Measurements from ENCODE around the gene SSC5D. TPM values are rescaled to one million over a fixed set of nuclear protein-coding genes. Genes with fewer than 3 reads are reported as not detected.

The SSC5D gene
- polyA plus RNA-seq, 1 donor, result 4.0 TPM

DNA sequence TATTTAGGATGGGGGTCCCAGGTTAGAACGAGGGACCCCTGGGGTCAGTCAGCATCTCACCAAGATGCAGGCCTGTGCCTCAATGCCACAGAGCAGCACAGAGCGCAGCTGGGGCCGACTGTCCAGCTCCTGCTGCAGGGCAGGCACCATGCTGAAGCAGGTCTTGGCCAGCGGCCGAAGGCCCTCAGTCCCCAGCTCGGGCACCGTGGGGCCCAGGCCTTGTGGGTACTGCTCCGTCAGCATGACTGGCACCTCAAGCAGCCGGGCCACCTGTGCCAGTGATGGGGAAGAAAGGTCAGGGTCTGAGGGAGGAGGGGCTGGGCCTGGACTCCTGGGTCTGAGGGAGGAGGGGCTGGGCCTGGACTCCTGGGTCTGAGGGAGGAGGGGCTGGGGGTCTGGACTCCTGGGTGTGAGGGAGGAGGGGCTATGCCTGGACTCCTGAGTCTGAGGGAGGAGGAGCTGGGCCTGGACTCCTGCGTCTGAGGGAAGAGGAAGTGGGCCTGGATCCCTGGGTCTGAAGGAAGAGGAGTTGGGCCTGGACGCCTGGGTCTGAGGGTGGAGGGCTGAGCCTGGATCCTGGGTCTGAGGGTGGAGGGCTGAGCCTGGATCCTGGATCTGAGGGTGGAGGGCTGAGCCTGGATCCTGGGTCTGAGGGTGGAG, 32.5 kb upstream of the SSC5D start:
- DNase-seq, result no peak
- H3K27ac ChIP-seq (ENCODE audit: low read length), result no peak overlapping the region

DNA sequence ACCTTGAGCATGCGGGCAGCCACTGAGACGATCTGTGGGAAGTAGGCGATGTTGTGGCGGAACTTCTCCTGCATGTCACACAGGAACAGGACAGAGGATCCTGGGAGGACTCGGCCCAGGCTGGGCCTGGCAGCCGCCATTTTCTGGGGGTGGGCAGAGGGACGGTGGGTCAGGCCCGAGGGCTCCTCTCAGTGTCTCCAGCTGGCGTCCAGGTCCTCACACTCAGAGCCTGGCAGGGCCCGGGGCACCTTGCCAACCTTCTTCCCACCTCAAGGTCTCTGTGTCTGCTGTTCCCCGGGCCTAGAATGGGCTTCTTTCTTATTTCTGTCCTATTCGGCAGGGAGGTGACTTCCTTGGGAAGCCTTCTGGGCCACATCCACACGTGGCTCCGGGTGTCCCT, 31.9 kb upstream of the SSC5D start:
- H3K9me3 ChIP-seq (ENCODE audit: control insufficient read depth, low read depth, low read length), result peaks cover 3% of the 10 kb centered on the region
- no peak overlapping the region for H3K4me3 ChIP-seq (ENCODE audit: low read length)
- DNase-seq, result no peak
- H3K4me1 ChIP-seq (ENCODE audit: control insufficient read depth, insufficient read depth, low read length), result peaks cover 28% of the 10 kb centered on the region
- no CpG with 5 or more reads among the region's 14 CpGs for WGBS (ENCODE audit: insufficient coverage, low lambda C conversion rate)
- H3K27ac ChIP-seq (ENCODE audit: low read length), result no peak overlapping the region
- H3K36me3 ChIP-seq (ENCODE audit: control insufficient read depth, insufficient read depth, low read length), result peaks cover 11% of the 10 kb centered on the region
- peaks cover 16% of the 10 kb centered on the region for H3K27me3 ChIP-seq (ENCODE audit: control insufficient read depth, insufficient read depth, low read length)

More for the DNA sequence above, 32.5 kb upstream of the SSC5D start:
- H3K27me3 ChIP-seq (ENCODE audit: control insufficient read depth, insufficient read depth, low read length), result peaks cover 21% of the 10 kb centered on the region
- H3K4me1 ChIP-seq (ENCODE audit: control insufficient read depth, insufficient read depth, low read length), result peaks cover 21% of the 10 kb centered on the region
- H3K4me3 ChIP-seq (ENCODE audit: low read length), result no peak overlapping the region
- H3K36me3 ChIP-seq (ENCODE audit: control insufficient read depth, insufficient read depth, low read length), result peaks cover 11% of the 10 kb centered on the region
- peaks cover 3% of the 10 kb centered on the region for H3K9me3 ChIP-seq (ENCODE audit: control insufficient read depth, low read depth, low read length)
- WGBS (ENCODE audit: insufficient coverage, low lambda C conversion rate), result no CpG with 5 or more reads among the region's 11 CpGs

DNA sequence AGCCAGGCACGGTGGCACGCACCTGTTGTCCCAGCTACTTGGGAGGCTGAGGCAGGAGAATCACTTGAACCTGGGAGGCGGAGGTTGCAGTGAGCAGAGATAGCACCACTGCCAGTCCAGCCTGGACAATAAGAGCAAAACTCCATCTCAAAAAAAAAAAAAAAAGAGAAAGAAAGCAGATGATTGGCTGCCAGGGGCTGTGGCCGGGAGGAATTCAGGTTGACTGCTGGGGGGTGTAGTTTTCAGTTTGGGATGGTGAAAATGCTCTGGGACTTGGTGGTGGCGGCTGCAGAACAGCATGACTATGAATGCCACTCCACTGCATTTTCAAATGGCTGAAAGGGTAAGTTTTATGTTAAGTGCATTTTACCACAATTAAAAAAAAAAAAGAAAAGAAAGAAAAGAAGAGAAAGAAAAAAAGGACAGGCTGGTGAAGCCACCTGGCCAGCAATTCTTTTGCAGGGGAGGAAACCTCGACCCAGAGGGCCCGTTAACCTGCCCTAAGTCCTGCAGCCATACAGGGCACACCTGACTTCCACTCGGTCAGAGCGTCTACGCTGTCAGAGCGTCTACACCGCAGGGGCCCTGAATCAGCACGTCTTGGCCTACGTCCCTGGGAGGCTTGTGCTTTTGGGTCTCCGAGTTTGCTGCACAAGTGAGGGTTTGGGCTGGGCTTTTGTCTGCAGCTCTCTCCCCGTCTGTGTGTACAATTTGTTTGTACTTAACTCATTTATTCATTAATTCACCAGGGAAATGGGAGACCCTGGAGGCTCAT, 30.4 kb upstream of the SSC5D start:
- peaks cover 4% of the 10 kb centered on the region for H3K27me3 ChIP-seq (ENCODE audit: control insufficient read depth, insufficient read depth, low read length)
- H3K4me3 ChIP-seq (ENCODE audit: low read length), result no peak overlapping the region
- H3K27ac ChIP-seq (ENCODE audit: low read length), result no peak overlapping the region
- DNase-seq, result no peak
- H3K4me1 ChIP-seq (ENCODE audit: control insufficient read depth, insufficient read depth, low read length), result peaks cover 34% of the 10 kb centered on the region
- no CpG with 5 or more reads among the region's 16 CpGs for WGBS (ENCODE audit: insufficient coverage, low lambda C conversion rate)
- H3K36me3 ChIP-seq (ENCODE audit: control insufficient read depth, insufficient read depth, low read length), result peaks cover 11% of the 10 kb centered on the region
- H3K9me3 ChIP-seq (ENCODE audit: control insufficient read depth, low read depth, low read length), result no peaks in the 10 kb centered on the region

DNA sequence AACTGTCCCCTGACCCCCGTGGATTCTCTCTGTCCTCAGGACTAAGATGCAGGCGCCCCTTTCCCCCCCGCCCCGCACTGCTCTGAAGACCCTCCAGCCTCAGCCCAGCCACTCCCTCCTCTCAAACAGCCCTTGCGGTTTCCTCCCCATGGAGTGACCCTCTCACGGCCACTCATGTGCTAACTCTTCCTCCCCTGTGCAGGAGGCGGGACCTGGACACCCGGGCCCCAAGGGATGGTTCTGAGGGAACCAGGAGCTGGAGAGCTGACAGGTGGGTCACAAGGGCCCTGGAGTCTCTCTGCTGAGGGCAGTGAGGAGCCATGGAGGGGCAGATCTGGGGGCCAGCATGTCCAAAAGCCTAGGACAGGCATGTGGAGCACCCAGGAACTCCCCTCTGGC, 28.7 kb upstream of the SSC5D start:
- H3K36me3 ChIP-seq (ENCODE audit: control insufficient read depth, insufficient read depth, low read length), result peaks cover 7% of the 10 kb centered on the region
- H3K4me1 ChIP-seq (ENCODE audit: control insufficient read depth, insufficient read depth, low read length), result peaks cover 27% of the 10 kb centered on the region
- DNase-seq, result no peak
- peak overlapping the region; percentile 93 for H3K27ac ChIP-seq (ENCODE audit: low read length)
- H3K27me3 ChIP-seq (ENCODE audit: control insufficient read depth, insufficient read depth, low read length), result peaks cover 6% of the 10 kb centered on the region
- H3K9me3 ChIP-seq (ENCODE audit: control insufficient read depth, low read depth, low read length), result no peaks in the 10 kb centered on the region
- WGBS (ENCODE audit: insufficient coverage, low lambda C conversion rate), result no CpG with 5 or more reads among the region's 8 CpGs
- H3K4me3 ChIP-seq (ENCODE audit: low read length), result no peak overlapping the region

DNA sequence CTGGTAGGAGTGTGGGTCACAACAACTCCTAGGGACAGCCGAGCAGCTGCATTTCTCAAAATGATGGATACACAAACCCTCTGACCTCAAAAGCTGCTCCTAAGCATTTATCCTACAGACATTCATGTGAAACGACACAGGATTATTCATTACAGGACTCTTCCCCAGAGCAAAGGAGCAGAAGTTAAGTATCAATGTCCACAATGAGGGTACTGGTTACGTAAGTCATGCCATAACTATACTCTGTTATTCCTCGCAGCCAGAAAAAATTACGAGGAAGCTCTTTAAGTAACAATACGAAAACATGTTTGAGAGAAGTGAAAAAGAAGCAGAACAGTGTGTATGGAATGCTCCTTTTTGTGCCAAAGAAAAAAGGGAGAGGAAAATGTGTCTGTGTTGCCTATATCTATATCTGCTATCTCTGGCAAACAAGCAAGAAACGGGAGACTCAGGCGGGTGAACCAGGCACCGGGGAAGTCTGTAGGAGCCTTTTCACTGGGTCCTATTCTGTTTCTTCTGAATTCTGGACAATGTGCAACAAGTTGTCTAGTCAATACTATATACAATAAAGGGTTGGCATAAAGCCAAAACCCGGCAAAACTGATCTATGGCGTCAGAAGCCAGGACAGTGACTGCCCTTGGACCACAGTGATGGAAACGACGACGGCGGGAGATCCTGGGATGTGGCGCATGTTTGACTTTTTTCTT, 28.1 kb upstream of the SSC5D start:
- Histone ChIP-seq H3K36me3 (ENCODE audit: control insufficient read depth, insufficient read depth, low read length) (peaks cover 7% of the 10 kb centered on the region), H3K9me3 (ENCODE audit: control insufficient read depth, low read depth, low read length) (no peaks in the 10 kb centered on the region), H3K4me3 (ENCODE audit: low read length) (peak overlapping the region; percentile 80), H3K27ac (ENCODE audit: low read length) (peak overlapping the region; percentile 93), H3K27me3 (ENCODE audit: control insufficient read depth, insufficient read depth, low read length) (peaks cover 6% of the 10 kb centered on the region), H3K4me1 (ENCODE audit: control insufficient read depth, insufficient read depth, low read length) (peaks cover 27% of the 10 kb centered on the region)
- DNase-seq, result peak; percentile 52 to 71
- WGBS (ENCODE audit: insufficient coverage, low lambda C conversion rate), result 11% methylated on average over 5 of the region's 16 CpGs

DNA sequence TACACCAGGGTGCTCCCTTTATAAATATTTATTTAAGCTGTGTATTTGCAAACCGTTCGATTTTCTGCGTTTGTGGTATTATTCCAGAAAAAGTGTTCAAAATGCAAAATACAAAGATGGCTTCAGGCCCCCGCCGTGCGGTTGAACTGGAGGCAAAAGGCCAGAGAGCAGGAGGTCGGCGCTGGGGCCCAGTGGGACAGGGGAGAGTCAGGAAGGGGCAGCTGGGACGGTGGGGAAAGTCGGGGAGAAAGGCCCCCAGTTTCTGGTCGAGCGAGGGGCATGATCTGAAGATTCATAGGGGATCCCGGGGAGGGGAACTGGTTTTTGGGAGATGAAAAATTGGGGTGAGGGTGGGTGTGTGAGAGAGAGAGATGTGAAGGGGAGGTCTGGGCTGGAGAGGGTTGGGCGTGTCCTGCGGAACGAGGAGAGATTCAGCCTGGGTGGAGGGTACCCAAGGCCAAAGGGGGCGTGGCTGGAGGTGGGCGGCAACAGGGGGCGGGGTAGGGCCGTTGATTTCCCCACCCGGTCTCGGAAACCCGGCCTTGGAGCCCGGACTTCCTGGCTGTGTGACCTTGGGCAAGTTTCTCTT, 27.5 kb upstream of the SSC5D start:
- no peaks in the 10 kb centered on the region for H3K9me3 ChIP-seq (ENCODE audit: control insufficient read depth, low read depth, low read length)
- WGBS (ENCODE audit: insufficient coverage, low lambda C conversion rate), result no CpG with 5 or more reads among the region's 24 CpGs

DNA sequence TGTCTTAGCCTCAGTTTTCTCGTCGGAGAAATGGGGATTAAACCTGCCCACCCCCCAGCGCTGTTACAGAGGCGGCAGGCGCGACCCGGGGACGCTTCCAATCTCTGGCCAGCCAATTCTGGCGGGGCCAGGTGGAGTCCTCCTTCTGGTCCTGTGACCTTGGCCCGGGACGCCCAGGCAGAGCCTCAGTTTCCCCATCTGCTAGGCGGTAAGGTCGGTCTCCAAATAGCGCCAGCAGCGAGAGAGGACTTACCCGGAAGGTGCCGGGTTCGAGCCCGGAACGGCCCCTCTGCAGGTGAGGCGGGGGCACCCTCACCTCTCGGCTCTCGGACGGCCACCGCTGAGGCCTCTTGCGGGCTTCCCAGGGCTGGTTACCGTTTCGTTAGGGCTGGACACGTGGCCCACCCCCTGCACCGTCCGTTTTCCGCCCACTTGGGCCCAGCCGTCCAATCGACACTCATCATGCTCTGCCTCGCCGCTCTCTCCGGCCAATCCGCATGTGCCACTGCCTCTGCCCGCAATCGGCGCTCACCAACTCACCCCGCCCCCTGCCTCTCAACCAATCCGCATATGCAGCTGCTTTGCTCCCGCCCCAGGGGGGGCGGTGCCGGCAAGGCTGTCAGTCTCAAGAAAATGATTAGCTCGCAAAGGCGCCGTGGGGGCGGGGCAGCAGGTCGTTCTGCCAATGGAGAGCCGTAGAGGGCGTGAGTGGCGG, 26.8 kb upstream of the SSC5D start, which contains the start of gene ISOC2:
TSS of gene ISOC2 (minus strand) at position 384 of the 715 bp plus-strand sequence. CDS start 5,156 bp downstream, outside the sequence.
- no CpG with 5 or more reads among the region's 54 CpGs for WGBS (ENCODE audit: insufficient coverage, low lambda C conversion rate)
- peak within 1 kb of the TSS; percentile 80 for H3K4me3 ChIP-seq (ENCODE audit: low read length)
- H3K27ac ChIP-seq (ENCODE audit: low read length), result peak within 1 kb of the TSS; percentile 93
- H3K27me3 ChIP-seq (ENCODE audit: control insufficient read depth, insufficient read depth, low read length), result peaks cover 6% of the 10 kb centered on the region
- no peaks in the 10 kb centered on the region for H3K9me3 ChIP-seq (ENCODE audit: control insufficient read depth, low read depth, low read length)
- peaks cover 27% of the 10 kb centered on the region for H3K4me1 ChIP-seq (ENCODE audit: control insufficient read depth, insufficient read depth, low read length)
- H3K36me3 ChIP-seq (ENCODE audit: control insufficient read depth, insufficient read depth, low read length), result peaks cover 2% of the 10 kb centered on the region
- peak; percentile 100 for DNase-seq

More for the DNA sequence above, 27.5 kb upstream of the SSC5D start:
- H3K36me3 ChIP-seq (ENCODE audit: control insufficient read depth, insufficient read depth, low read length), result peaks cover 4% of the 10 kb centered on the region
- peaks cover 27% of the 10 kb centered on the region for H3K4me1 ChIP-seq (ENCODE audit: control insufficient read depth, insufficient read depth, low read length)
- peak; percentile 77 for DNase-seq
- peaks cover 6% of the 10 kb centered on the region for H3K27me3 ChIP-seq (ENCODE audit: control insufficient read depth, insufficient read depth, low read length)
- H3K27ac ChIP-seq (ENCODE audit: low read length), result peak overlapping the region; percentile 93
- H3K4me3 ChIP-seq (ENCODE audit: low read length), result peak overlapping the region; percentile 80

DNA sequence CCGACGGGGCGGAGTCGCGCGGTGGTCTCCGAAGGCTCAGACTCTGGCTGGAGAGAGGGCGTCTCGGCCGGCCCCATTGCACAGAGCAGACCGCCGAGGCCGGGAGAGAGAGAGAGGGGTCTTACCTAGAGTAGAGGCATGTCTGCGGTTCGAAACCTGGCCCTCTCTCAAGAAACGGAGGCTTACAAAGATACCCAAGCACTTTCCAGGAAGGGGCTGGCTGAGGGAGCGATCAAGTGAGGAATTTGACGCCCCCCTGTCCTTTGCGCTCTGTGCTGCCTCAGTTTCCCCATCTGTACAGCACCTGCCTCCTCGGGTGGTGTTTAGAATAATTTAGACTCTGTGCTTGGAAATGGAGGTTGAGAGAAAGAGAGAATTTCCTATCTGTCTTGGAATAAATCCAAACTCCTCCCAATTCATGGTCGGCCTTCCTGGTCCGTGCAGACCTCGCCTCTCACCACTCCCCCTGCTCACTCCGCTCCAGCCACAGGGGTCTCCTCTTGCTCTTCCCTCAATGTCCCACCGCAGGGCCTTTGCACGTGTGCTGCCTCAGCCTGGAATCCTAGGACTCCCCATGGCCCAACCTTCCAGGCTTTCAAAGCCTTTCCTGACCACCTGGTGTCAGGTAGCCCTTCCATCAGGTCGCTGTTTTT, 26.1 kb upstream of the SSC5D start:
- DNase-seq, result peak in 1 of 2 donors; percentile 52
- H3K27me3 ChIP-seq (ENCODE audit: control insufficient read depth, insufficient read depth, low read length), result peaks cover 6% of the 10 kb centered on the region
- WGBS (ENCODE audit: insufficient coverage, low lambda C conversion rate), result 50% methylated on average over 1 of the region's 27 CpGs
- peak overlapping the region; percentile 49 for H3K27ac ChIP-seq (ENCODE audit: low read length)
- H3K4me1 ChIP-seq (ENCODE audit: control insufficient read depth, insufficient read depth, low read length), result peaks cover 27% of the 10 kb centered on the region
- H3K9me3 ChIP-seq (ENCODE audit: control insufficient read depth, low read depth, low read length), result no peaks in the 10 kb centered on the region
- H3K4me3 ChIP-seq (ENCODE audit: low read length), result peak overlapping the region; percentile 62
- H3K36me3 ChIP-seq (ENCODE audit: control insufficient read depth, insufficient read depth, low read length), result no peaks in the 10 kb centered on the region

DNA sequence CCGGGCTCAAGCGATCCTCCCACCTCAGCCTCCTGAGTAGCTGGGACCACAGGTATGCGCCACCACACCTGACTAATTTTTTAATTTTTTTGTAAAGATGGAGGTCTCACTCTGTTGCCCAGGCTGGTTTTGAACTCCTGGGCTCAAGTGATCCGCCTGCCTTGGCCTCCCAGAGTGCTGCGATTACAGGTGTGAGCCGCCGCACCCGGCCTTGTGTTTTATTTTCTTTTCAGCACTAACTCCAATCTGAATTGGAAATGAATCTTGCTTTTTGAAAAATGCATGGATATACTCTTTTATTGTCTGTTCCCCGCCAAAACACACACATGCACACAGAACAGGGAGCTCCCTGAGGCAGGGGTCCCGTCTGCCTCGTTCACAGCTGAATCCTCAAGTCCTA, 25.5 kb upstream of the SSC5D start:
- Histone ChIP-seq H3K4me1 (ENCODE audit: control insufficient read depth, insufficient read depth, low read length) (peaks cover 27% of the 10 kb centered on the region), H3K36me3 (ENCODE audit: control insufficient read depth, insufficient read depth, low read length) (no peaks in the 10 kb centered on the region), H3K27ac (ENCODE audit: low read length) (no peak overlapping the region), H3K9me3 (ENCODE audit: control insufficient read depth, low read depth, low read length) (no peaks in the 10 kb centered on the region), H3K4me3 (ENCODE audit: low read length) (no peak overlapping the region), H3K27me3 (ENCODE audit: control insufficient read depth, insufficient read depth, low read length) (peaks cover 6% of the 10 kb centered on the region)
- no peak for DNase-seq
- no CpG with 5 or more reads among the region's 11 CpGs for WGBS (ENCODE audit: insufficient coverage, low lambda C conversion rate)
